HG03469 (cell line): ENCODE measurements around the gene USP40.

Source experiments
- ATAC-seq: cut with Tn5 transposase; IDR thresholded peaks from one replicate; pipeline ENCODE4 v1.9.1; 2021; ENCODE audit warnings: mild to moderate bottlenecking, moderate library complexity, moderate number of reproducible peaks; ENCODE audit not compliant: unreplicated experiment

The USP40 gene

DNA sequence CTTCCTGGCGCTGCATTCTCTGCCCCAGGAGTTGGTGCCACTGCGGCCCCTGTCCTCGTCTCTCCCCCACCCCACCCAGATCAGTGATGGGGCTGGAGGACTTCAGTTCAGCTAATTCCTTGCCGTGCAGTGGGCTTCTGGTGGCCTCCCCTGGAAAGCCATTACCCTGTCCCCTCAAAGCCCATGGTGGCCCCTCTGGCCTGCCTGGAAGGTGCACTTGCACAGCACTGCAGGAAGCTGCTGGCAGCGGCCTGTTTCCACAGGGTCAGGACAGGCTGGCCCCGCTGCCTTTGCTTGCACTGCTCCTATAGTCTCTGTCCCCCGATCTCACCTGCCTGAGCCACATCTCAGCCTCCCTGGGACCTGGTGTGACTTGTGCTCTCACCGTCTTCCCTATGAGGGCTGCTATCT, 105.1 kb downstream of the USP40 start:
- no peak for ATAC-seq

GRCh38 chr2:233460726-233461441, 105.7 kb downstream of the USP40 start:
- no peak for ATAC-seq

DNA sequence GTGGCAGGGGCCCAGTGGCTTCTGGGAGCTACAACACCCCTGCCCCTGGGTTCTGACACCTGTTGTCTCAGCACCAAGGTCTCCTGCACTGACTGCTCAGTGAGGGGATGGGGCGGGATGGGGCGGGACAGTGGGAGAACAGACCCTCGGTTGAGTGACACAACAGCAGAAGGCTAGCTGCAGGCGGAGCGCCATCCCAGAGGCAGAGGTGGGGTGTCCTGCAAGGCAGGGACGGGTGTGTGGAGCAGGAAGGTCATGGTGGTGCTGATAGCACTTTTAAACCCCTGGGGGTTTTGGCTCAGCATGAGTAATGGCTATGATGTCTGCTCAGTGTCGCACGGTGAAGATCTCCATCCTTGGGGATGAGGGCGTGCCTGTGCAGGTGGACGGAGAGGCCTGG, 107.2 kb downstream of the USP40 start:
- ATAC-seq: no peak

DNA sequence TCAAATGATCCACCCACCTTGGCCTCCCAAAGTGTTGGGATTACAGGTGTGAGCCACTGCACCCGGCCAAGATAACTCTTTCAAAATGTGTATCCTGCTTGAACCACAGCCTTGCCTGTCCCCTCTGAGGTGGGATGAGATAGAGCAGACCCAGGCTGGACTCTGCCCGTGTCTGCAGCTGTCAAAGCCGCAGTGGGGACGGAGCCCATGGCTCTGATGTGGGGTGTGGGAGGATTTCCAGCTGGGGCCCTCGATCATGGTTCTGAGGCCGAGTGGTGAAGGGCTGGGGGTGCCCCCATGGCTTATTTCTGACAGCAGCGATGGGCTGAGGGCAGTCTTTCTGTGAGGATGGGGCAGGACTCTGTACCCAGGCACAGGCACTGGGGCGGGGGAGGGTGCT, 107.8 kb downstream of the USP40 start:
- ATAC-seq: no peak

GRCh38 chr2:233458031-233458610, 108.5 kb downstream of the USP40 start:
- no peak for ATAC-seq

DNA sequence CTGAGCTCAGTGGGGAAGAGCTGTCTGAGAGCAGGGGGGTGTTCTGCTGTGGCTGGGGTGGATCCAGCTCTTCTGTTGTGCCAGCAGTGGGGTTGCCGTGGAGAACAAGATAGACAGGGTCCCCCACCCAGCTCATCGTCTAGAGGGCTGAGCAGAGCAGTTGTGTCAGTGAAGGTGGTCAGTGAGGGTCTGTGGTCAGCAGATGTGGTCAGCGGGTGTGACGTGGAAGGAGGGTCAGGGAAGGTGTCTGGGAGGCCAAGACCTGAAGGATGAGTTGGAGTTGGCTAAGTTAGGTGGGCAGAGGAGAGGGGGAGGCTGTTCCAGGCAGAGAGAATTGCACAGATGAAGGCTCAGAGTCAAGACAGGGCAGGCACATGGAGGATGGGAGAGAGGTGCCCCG, 109.2 kb downstream of the USP40 start:
- no peak for ATAC-seq

- no peak for ATAC-seq
Observed at GRCh38 chr2:233456934-233457333, 109.6 kb downstream of the USP40 start.

- no peak for ATAC-seq
Observed at GRCh38 chr2:233456111-233456510, 110.5 kb downstream of the USP40 start.

- no peak for ATAC-seq
Observed at GRCh38 chr2:233455491-233455890, 111.1 kb downstream of the USP40 start.

DNA sequence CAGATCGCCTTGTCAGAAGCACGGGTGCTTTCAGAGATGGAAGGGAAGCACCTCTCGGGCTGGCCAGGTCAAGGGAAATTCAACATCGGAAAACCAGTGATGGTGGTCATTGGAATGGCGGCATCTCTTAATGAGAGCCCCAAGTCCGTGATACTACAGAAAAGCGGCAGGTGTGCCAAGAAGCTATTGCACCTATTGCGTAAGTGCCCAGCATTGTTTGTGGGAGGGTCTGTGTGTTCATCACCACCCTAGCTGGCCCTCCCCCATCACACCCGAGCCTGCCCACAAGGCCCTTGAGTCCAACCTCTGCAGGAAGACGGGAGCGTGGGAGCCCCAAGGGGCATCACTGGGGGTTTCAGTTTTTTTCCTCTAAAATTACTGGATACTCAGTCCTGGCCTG, 111.6 kb downstream of the USP40 start:
- ATAC-seq: no peak

- ATAC-seq: no peak
Observed at GRCh38 chr2:233453916-233454315, 112.7 kb downstream of the USP40 start.

GRCh38 chr2:233453111-233453915, 113.3 kb downstream of the USP40 start:
- ATAC-seq: no peak

- ATAC-seq: no peak
Observed at GRCh38 chr2:233451950-233452349, 114.6 kb downstream of the USP40 start.

DNA sequence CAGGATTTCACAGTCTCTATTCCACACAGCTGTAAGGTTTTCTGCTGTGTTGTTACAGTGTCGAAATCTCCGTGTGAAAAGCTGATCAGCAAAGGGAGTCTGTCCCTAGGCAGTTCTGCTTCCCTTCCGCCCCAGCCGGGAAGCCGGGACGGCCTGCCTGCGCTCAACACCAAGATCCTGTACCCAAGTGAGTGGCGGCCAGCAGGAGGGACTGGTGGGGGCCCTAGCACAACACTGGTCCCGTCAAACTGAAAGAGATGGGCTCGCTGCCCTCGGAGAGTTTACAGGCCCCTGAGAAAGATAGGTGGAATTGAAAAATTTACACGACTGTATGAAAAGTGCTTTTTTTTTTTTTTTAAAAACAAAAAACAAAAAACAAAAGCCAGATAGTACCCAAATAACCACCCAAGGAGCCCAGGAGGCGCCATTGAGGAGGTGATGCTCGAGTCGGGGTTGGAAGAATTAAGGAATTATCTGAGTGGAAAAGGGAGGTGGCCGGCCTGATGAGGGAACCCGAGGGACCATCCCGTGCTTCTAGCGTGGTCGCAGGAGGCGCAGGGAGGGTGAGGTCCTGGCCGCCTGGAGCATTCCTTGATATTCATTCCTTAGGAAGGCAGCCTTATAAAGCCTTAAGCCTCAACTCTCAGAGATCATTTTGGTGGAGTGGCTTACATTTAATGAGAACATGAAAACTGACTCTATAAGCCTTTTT, 115.6 kb downstream of the USP40 start:
- no peak for ATAC-seq

- ATAC-seq: no peak
Observed at GRCh38 chr2:233449921-233450863, 116.4 kb downstream of the USP40 start.

DNA sequence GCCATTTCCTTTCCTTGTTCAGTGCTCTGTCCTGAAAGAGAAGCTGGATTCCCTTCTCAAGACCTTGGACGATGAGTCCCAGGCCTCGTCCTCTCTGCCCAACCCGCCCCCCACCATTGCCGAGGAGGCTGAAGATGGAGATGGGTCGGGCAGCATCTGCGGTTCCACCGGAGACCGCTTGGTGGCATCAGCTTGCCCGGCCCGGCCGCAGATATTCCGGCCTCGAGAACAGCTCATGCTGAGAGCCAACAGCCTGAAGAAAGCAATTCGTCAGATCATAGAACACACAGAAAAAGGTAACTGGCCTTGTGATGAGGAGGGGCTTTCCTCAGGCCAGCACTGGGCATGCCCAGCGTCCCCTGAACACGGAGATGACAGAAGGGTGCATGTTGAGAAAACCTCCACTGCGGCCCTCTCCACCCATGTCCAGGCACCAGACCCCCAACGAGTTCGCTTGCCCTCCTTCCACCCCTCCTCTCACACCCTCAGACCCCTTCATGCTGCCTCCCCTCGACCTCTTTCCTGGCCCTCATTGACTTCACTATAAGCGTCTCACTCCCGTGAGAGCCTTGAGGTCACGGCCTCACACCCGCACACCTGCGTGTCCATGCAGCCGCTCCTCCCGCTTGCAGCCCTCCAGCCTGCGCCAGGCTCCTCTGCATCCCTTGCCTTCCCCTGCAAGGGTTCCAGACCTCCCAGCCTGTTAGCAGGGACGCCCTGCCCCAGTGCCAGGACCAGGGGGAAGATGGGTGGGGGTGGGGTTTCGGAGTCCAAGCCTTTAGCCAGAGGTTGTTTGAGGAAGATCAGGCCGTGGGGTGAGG, 117.3 kb downstream of the USP40 start:
- no peak for ATAC-seq

DNA sequence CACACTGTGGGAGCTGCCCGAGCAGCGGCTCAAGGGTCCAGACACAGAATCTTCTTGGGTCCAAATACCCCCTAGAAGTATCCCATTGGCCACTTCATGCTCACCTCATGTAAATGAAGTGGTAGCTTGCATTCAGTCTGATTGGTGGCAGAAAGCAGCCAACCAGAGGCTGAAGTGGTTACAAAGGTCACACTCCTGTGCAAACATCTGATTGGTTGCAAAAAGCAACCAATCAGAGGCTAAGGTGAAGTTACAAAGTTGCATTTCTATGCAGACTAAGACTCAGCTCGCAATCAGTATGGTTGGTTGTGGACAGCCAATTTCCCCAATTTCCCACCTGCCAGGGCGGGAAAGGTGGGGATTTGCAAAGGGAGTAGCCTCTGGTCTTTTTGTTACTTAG, 118.0 kb downstream of the USP40 start:
- ATAC-seq: no peak

- no peak for ATAC-seq
Observed at GRCh38 chr2:233448220-233448559, 118.4 kb downstream of the USP40 start.

DNA sequence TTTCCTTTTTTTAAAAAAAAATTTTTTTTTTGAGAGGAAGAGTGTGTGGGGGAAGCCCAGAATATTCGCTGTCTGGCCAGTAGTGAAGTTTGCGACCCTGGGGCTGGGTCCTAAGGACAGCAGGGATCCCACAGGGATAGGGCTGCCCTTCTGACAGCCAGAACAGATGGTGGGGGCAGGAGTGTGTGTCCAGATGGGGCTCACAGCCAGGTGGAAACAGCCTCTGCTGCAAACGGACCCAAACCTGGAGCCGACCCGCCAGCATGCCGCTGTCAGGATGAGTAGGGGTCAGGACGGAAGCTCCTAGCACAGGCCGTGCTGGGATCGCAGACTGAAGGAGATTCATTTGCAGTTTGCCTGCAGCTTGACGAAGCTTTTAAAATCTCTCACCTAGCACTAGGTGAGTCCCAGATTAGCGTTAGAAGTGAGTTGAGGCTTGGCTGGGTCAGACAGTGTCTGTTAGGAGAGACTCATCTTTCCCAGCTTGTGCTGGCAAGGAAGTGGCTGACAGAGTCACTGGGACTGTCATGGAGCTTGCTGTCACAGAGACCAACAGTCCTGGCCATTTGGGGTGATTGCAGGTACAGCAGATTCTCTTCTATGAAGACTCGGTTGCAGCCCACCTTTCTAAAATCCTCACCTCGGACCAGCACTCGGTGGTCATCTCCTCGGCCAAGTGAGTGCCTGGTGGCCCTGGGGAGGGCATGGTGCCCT, 118.9 kb downstream of the USP40 start:
- ATAC-seq: no peak
